Naive thymus-derived CD8-positive, alpha-beta T cell (primary cell): ENCODE data around the gene MYDGF. TPM values are rescaled to one million over a fixed set of nuclear protein-coding genes. Genes with fewer than 3 reads are reported as not detected.
A peak's percentile ranks its signal among the peaks of the same experiment; 100 is the strongest.

Experiments used
- ATAC-seq, 2 donors: fragments of 150-1000 bp; cut with Tn5 transposase in 1 of 2; sonication (Bioruptor Pico), chemical (Tn5 transposase) in 1 of 2; 1 replicate in 1 of 2; 2 replicates in 1 of 2; pipeline ENCODE4 v1.10.0; 2021; ENCODE audit warnings: mild to moderate bottlenecking in 2 of 2, moderate library complexity in 2 of 2
- POLR2A ChIA-PET: fragments of 350-600 bp; sonication (Branson Sonifier 250); formaldehyde crosslinking; loops from one replicate; lab custom pipeline; 2021; ENCODE audit warnings: antibody characterized with exemption; lab: Charles Lee
- DNase-seq, 10 donors: peaks; one replicate each; pipeline versions ENCODE4 v3.0.0 to v3.0.0-alpha.2; 2020 to 2022
- H3K27ac Mint-ChIP-seq, 10 donors: one replicate each; pipeline ENCODE4 v1.8.0; 2020 to 2022; ENCODE audit warnings: mild to moderate bottlenecking in 10 of 10, mixed read lengths in 10 of 10, moderate library complexity in 4 of 10, inconsistent platforms in 1 of 10
- H3K27me3 Mint-ChIP-seq, 5 donors: one replicate each; pipeline ENCODE4 v1.8.0; 2021 to 2022; ENCODE audit warnings: mixed read lengths in 5 of 5
- H3K36me3 Mint-ChIP-seq, 3 donors: one replicate each; pipeline ENCODE4 v1.8.0; 2020 to 2022; ENCODE audit warnings: mixed read lengths in 3 of 3, mild to moderate bottlenecking in 2 of 3, inconsistent platforms in 1 of 3
- H3K4me1 Mint-ChIP-seq, 4 donors: one replicate each; pipeline ENCODE4 v1.8.0; 2021 to 2022; ENCODE audit warnings: mixed read lengths in 4 of 4
- H3K4me3 Mint-ChIP-seq, 10 donors: one replicate each; pipeline ENCODE4 v1.8.0; 2020 to 2022; ENCODE audit warnings: mild to moderate bottlenecking in 10 of 10, mixed read lengths in 10 of 10, moderate library complexity in 6 of 10, inconsistent platforms in 1 of 10
- H3K9me3 Mint-ChIP-seq, 9 donors: one replicate each; pipeline ENCODE4 v1.8.0; 2020 to 2022; ENCODE audit warnings: mixed read lengths in 9 of 9, mild to moderate bottlenecking in 3 of 9, inconsistent platforms in 1 of 9, moderate library complexity in 1 of 9
- polyA plus RNA-seq, 3 donors: library from polyadenylated mRNA; unstranded; fragments of 300-500 nt; fragmentation: Illumina TruSeq; gene quantifications; one replicate each; pipeline ENCODE4 v1.2.3, GENCODE V29; 2021
- total RNA-seq, 8 experiments: library from RNA in 2 of 8; stranded (reverse) in 2 of 8; gene quantifications; one replicate each; pipeline ENCODE4 v1.2.3 and lab custom pipeline; 2021 to 2026

Gene MYDGF
- total and polyA plus RNA-seq, 5 experiments from 2014 or later, result 24.9 to 114 (median 103) TPM

GRCh38 chr19:4645718-4646117 lies 24.4 kb downstream of the MYDGF start:
- peaks cover 10 to 31% (median 27%) of the 10 kb centered on the region in 4 donors for H3K4me1 Mint-ChIP-seq
- peaks cover 0 to 22% (median 0%) of the 10 kb centered on the region in 3 donors for H3K36me3 Mint-ChIP-seq
- DNase-seq (no peak), ATAC-seq (no peak)
- H3K4me3 Mint-ChIP-seq, result no peak overlapping the region
- POLR2A ChIA-PET, result no interaction called here
- H3K27me3 Mint-ChIP-seq, result no peaks in the 10 kb centered on the region
- H3K27ac Mint-ChIP-seq, result peak overlapping the region in 2 of 10 donors; percentile 15 to 41
- H3K9me3 Mint-ChIP-seq, result no peaks in the 10 kb centered on the region

GRCh38 chr19:4642625-4643024 lies 27.5 kb downstream of the MYDGF start:
- Mint-ChIP-seq H3K9me3 (no peaks in the 10 kb centered on the region), H3K27me3 (no peaks in the 10 kb centered on the region), H3K4me1 (peaks cover 15 to 42% (median 32%) of the 10 kb centered on the region in 4 donors), H3K27ac (peak overlapping the region in 4 of 10 donors; percentile 45 to 75 (median 54)), H3K36me3 (peaks cover 0 to 18% (median 0%) of the 10 kb centered on the region in 3 donors), H3K4me3 (peak overlapping the region in 1 of 10 donors; percentile 52)
- ATAC-seq (no peak), DNase-seq (no peak)
- POLR2A ChIA-PET, result interaction anchor here (0.7 kb wide), 2 partner anchors 10 to 18 kb away, joined by 3 read pairs; no protein-coding TSS in a partner anchor

GRCh38 chr19:4641132-4641531 lies 29.0 kb downstream of the MYDGF start:
- Mint-ChIP-seq H3K4me1 (peaks cover 19 to 46% (median 36%) of the 10 kb centered on the region in 4 donors), H3K27ac (peak overlapping the region in 5 of 10 donors; percentile 34 to 83 (median 66)), H3K4me3 (peak overlapping the region; percentile 33 to 99 (median 59)), H3K9me3 (no peaks in the 10 kb centered on the region), H3K27me3 (no peaks in the 10 kb centered on the region), H3K36me3 (peaks cover 0 to 6% (median 0%) of the 10 kb centered on the region in 3 donors)
- DNase-seq, result no peak
- POLR2A ChIA-PET, result interaction anchor here (1.9 kb wide), 1 partner anchor 84 kb away, joined by 5 read pairs; no protein-coding TSS in a partner anchor
- no peak for ATAC-seq

GRCh38 chr19:4640247-4641000 lies 29.7 kb downstream of the MYDGF start:
- H3K36me3 Mint-ChIP-seq, result peaks cover 0 to 2% (median 0%) of the 10 kb centered on the region in 3 donors
- H3K9me3 Mint-ChIP-seq, result no peaks in the 10 kb centered on the region
- ATAC-seq, result no peak
- peak overlapping the region; percentile 95 to 99 (median 98) for H3K4me3 Mint-ChIP-seq
- H3K27ac Mint-ChIP-seq, result peak overlapping the region in 8 of 10 donors; percentile 58 to 96 (median 82)
- DNase-seq, result no peak
- POLR2A ChIA-PET, result interaction anchor here (1.9 kb wide), 1 partner anchor 84 kb away, joined by 5 read pairs; no protein-coding TSS in a partner anchor
- H3K27me3 Mint-ChIP-seq, result no peaks in the 10 kb centered on the region
- H3K4me1 Mint-ChIP-seq, result peaks cover 19 to 49% (median 37%) of the 10 kb centered on the region in 4 donors

GRCh38 chr19:4639531-4640246 lies 30.5 kb downstream of the MYDGF start:
- H3K27me3 Mint-ChIP-seq, result no peaks in the 10 kb centered on the region
- peak overlapping the region; percentile 95 to 99 (median 98) for H3K4me3 Mint-ChIP-seq
- POLR2A ChIA-PET, result no interaction called here
- H3K27ac Mint-ChIP-seq, result peak overlapping the region; percentile 31 to 99 (median 94)
- peak in 1 of 2 donors; percentile 11 for ATAC-seq
- peaks cover 19 to 49% (median 38%) of the 10 kb centered on the region in 4 donors for H3K4me1 Mint-ChIP-seq
- H3K36me3 Mint-ChIP-seq, result peaks cover 0 to 2% (median 0%) of the 10 kb centered on the region in 3 donors
- no peaks in the 10 kb centered on the region for H3K9me3 Mint-ChIP-seq
- no peak for DNase-seq

DNA sequence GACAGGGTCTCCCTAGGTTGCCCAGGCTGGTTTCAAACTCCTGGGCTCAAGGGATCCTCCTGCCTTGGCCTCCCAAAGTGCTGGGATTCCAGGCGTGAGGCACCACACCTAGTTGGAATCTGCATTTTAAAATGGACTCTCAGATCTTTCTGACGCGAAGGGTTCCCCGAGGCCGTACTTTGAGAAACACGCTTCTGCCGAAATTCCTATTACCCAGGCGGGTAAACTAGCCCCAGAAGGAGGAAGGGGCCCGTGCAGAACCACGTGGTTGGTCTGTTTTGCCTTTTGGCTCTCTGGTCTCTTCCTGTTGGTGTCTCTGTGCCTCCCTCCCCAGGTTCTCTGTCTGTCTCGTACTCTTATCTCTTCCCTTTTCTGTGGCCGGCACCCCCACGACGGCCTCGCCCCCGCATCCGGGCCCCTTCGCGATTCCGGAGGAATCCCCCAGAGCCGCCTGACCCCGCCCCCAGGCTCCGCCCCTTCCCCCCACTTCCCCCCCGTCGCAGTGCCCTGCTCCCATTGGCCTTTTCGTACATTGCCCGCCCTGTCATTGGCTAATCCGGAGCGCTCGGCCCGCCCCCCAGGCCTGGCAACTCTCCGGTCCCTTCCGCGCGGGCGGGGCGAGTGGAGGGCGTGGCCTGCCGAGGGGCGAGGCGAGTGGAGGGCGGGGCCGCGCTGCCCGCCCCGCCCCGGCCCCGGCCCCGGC lies 31.2 kb downstream of the MYDGF start, which contains the start of gene TNFAIP8L1:
TNFAIP8L1 (plus strand) TSS at position 689 of the 703 bp plus-strand sequence. CDS start 12,354 bp downstream, outside the sequence.
- H3K36me3 Mint-ChIP-seq, result peaks cover 0 to 2% (median 0%) of the 10 kb centered on the region in 3 donors
- no peaks in the 10 kb centered on the region for H3K27me3 Mint-ChIP-seq
- ATAC-seq (peak; percentile 86 to 94), DNase-seq (peak; percentile 98 to 100 (median 99))
- no peaks in the 10 kb centered on the region for H3K9me3 Mint-ChIP-seq
- peaks cover 19 to 49% (median 40%) of the 10 kb centered on the region in 4 donors for H3K4me1 Mint-ChIP-seq
- H3K4me3 Mint-ChIP-seq, result peak within 1 kb of the TSS; percentile 95 to 99 (median 98)
- peak within 1 kb of the TSS; percentile 92 to 100 (median 98) for H3K27ac Mint-ChIP-seq
- POLR2A ChIA-PET, result interaction anchor here (1.3 kb wide), 1 partner anchor 22 kb away, joined by 4 read pairs; no protein-coding TSS in a partner anchor

DNA sequence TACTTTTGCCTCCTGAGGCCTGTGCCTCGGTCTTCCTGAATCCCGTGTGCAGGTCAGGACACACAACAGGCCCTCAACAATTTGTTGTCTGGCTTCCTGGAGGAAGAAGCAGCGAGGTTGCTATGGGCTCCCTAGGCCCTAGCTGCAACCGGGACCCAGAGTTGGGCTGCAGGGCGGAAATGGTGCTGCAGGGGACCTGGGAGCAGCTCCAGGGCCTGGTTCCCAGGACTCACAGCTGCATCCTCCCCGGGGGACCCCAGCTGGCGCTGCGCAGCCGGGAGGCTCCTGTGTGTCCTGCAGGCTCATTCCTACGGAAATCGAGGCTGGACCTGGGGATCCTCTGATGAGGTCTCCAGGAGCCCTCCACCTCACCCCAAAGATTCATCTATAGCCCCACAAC lies 31.8 kb downstream of the MYDGF start:
- peak overlapping the region in 8 of 10 donors; percentile 22 to 98 (median 87) for H3K4me3 Mint-ChIP-seq
- DNase-seq (no peak), ATAC-seq (no peak)
- H3K27ac Mint-ChIP-seq, result peak overlapping the region; percentile 92 to 100 (median 98)
- H3K36me3 Mint-ChIP-seq, result peaks cover 0 to 2% (median 0%) of the 10 kb centered on the region in 3 donors
- peaks cover 20 to 49% (median 42%) of the 10 kb centered on the region in 4 donors for H3K4me1 Mint-ChIP-seq
- H3K27me3 Mint-ChIP-seq, result peaks cover 0 to under 1% (median 0%) of the 10 kb centered on the region in 5 donors
- POLR2A ChIA-PET, result interaction anchor here (0.6 to 3.2 kb wide), 3 partner anchors 23 to 69 kb away, joined by 3 to 8 read pairs (median 4); no protein-coding TSS in a partner anchor
- no peaks in the 10 kb centered on the region for H3K9me3 Mint-ChIP-seq

GRCh38 chr19:4636761-4637160 lies 33.4 kb downstream of the MYDGF start:
- no peaks in the 10 kb centered on the region for H3K9me3 Mint-ChIP-seq
- ATAC-seq (no peak), DNase-seq (no peak)
- peaks cover 22 to 46% (median 39%) of the 10 kb centered on the region in 4 donors for H3K4me1 Mint-ChIP-seq
- peaks cover 0 to 2% (median 0%) of the 10 kb centered on the region in 3 donors for H3K36me3 Mint-ChIP-seq
- H3K4me3 Mint-ChIP-seq, result peak overlapping the region; percentile 32 to 75 (median 52)
- peaks cover 0 to 5% (median 0%) of the 10 kb centered on the region in 5 donors for H3K27me3 Mint-ChIP-seq
- H3K27ac Mint-ChIP-seq, result peak overlapping the region in 7 of 10 donors; percentile 24 to 97 (median 58)
- POLR2A ChIA-PET, result interaction anchor here (0.8 to 3.2 kb wide), 4 partner anchors 30 to 70 kb away, joined by 3 to 8 read pairs (median 4); no protein-coding TSS in a partner anchor

GRCh38 chr19:4636151-4636717 lies 33.9 kb downstream of the MYDGF start:
- POLR2A ChIA-PET, result interaction anchor here (0.6 to 3.2 kb wide), 5 partner anchors 30 to 69 kb away, joined by 3 to 8 read pairs (median 3); no protein-coding TSS in a partner anchor
- Mint-ChIP-seq H3K36me3 (peaks cover 0 to 2% (median 0%) of the 10 kb centered on the region in 3 donors), H3K4me3 (peak overlapping the region; percentile 50 to 75 (median 58)), H3K9me3 (no peaks in the 10 kb centered on the region), H3K27ac (peak overlapping the region in 7 of 10 donors; percentile 24 to 97 (median 56)), H3K4me1 (peaks cover 21 to 42% (median 36%) of the 10 kb centered on the region in 4 donors), H3K27me3 (peaks cover 0 to 5% (median 0%) of the 10 kb centered on the region in 5 donors)
- DNase-seq (peak; percentile 51 to 87 (median 78)), ATAC-seq (peak; percentile 6 to 34)

DNA sequence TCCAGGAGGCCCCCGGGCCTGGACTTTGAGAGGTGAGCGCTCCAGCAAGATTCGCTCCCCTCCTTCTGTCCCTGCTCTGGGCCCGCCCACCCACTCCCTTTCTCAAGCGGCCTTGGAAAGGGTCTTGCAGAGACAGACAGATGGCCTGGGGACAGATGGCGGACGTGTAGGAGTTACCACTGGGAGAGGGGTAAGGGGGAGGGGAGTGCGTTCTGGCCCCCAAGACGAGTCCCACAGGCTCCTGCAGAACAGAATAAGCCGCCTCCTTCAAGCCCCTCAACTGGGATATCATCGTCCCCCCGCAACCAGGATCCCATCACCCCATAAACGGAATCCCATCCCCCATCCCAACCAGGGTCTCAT lies 34.4 kb downstream of the MYDGF start:
- POLR2A ChIA-PET, result interaction anchor here (0.6 to 3.2 kb wide), 4 partner anchors 39 to 69 kb away, joined by 3 to 8 read pairs (median 4); no protein-coding TSS in a partner anchor
- Mint-ChIP-seq H3K9me3 (no peaks in the 10 kb centered on the region), H3K27ac (peak overlapping the region in 3 of 10 donors; percentile 4 to 75 (median 56)), H3K4me3 (peak overlapping the region in 9 of 10 donors; percentile 45 to 72 (median 57)), H3K4me1 (peaks cover 20 to 40% (median 32%) of the 10 kb centered on the region in 4 donors), H3K27me3 (peaks cover 0 to 5% (median 0%) of the 10 kb centered on the region in 5 donors), H3K36me3 (no peaks in the 10 kb centered on the region)
- ATAC-seq, result no peak
- DNase-seq, result no peak
